Measurements from ENCODE around the gene NECAB2. TPM values are rescaled to one million over a fixed set of nuclear protein-coding genes. Genes with fewer than 3 reads are reported as not detected.

Gene NECAB2
- total RNA-seq, 1 donor = 0.72 TPM

- H3K4me2 ChIP-seq (ENCODE audit: insufficient read depth, low read length) = no peak overlapping the region
- H2AFZ ChIP-seq (ENCODE audit: low read length) = no peak overlapping the region
- no peak for TF ChIP-seq CTCF (IDR thresholded peaks at IDR 0.05; ENCODE audit: extremely low read depth, low read depth, low read length)
- H3K9me3 ChIP-seq (ENCODE audit: low read depth, low read length) = no peaks in the 10 kb centered on the region
- H3K27me3 ChIP-seq (ENCODE audit: insufficient read depth, low read length) = no peaks in the 10 kb centered on the region
- DNase-seq (ENCODE audit: insufficient read length, low spot score, missing footprints) = peak; percentile 69
- peaks cover 37% of the 10 kb centered on the region for H3K4me1 ChIP-seq (ENCODE audit: insufficient read depth, low read length)
- no peaks in the 10 kb centered on the region for H3K79me2 ChIP-seq (ENCODE audit: insufficient read depth, low read length)
- no peaks in the 10 kb centered on the region for H3K36me3 ChIP-seq (ENCODE audit: insufficient read depth, low read length)
- H3K27ac ChIP-seq (ENCODE audit: low read depth, low read length) = no peak overlapping the region
- H3K4me3 ChIP-seq (ENCODE audit: insufficient read depth, low read length) = no peak overlapping the region
- peaks cover 4% of the 10 kb centered on the region for H4K20me1 ChIP-seq (ENCODE audit: insufficient read depth, low read length)
Measured at GRCh38 chr16:83931556-83931955, 36.5 kb upstream of the NECAB2 start.

- H2AFZ ChIP-seq (ENCODE audit: low read length) = no peak overlapping the region
- no peak for TF ChIP-seq CTCF (IDR thresholded peaks at IDR 0.05; ENCODE audit: extremely low read depth, low read depth, low read length)
- H3K4me2 ChIP-seq (ENCODE audit: insufficient read depth, low read length) = no peak overlapping the region
- no peaks in the 10 kb centered on the region for H3K79me2 ChIP-seq (ENCODE audit: insufficient read depth, low read length)
- H3K4me1 ChIP-seq (ENCODE audit: insufficient read depth, low read length) = peaks cover 30% of the 10 kb centered on the region
- peak; percentile 42 for DNase-seq (ENCODE audit: insufficient read length, low spot score, missing footprints)
- H3K27me3 ChIP-seq (ENCODE audit: insufficient read depth, low read length) = no peaks in the 10 kb centered on the region
- H3K4me3 ChIP-seq (ENCODE audit: insufficient read depth, low read length) = no peak overlapping the region
- no peaks in the 10 kb centered on the region for H3K36me3 ChIP-seq (ENCODE audit: insufficient read depth, low read length)
- no peak overlapping the region for H3K27ac ChIP-seq (ENCODE audit: low read depth, low read length)
- H3K9me3 ChIP-seq (ENCODE audit: low read depth, low read length) = no peaks in the 10 kb centered on the region
- H4K20me1 ChIP-seq (ENCODE audit: insufficient read depth, low read length) = peaks cover 4% of the 10 kb centered on the region
Measured at GRCh38 chr16:83932304-83932703, 35.7 kb upstream of the NECAB2 start.

GRCh38 chr16:83932955-83933673, 34.9 kb upstream of the NECAB2 start:
- Histone ChIP-seq H2AFZ (ENCODE audit: low read length) (no peak overlapping the region), H3K4me2 (ENCODE audit: insufficient read depth, low read length) (peak overlapping the region; percentile 60)
- no peak for TF ChIP-seq CTCF (IDR thresholded peaks at IDR 0.05; ENCODE audit: extremely low read depth, low read depth, low read length)

GRCh38 chr16:83933885-83934683, 34.0 kb upstream of the NECAB2 start:
- Histone ChIP-seq H2AFZ (ENCODE audit: low read length) (peak overlapping the region; percentile 38), H3K9me3 (ENCODE audit: low read depth, low read length) (no peaks in the 10 kb centered on the region), H4K20me1 (ENCODE audit: insufficient read depth, low read length) (no peaks in the 10 kb centered on the region), H3K36me3 (ENCODE audit: insufficient read depth, low read length) (no peaks in the 10 kb centered on the region), H3K79me2 (ENCODE audit: insufficient read depth, low read length) (no peaks in the 10 kb centered on the region), H3K27me3 (ENCODE audit: insufficient read depth, low read length) (no peaks in the 10 kb centered on the region), H3K4me1 (ENCODE audit: insufficient read depth, low read length) (peaks cover 15% of the 10 kb centered on the region), H3K4me3 (ENCODE audit: insufficient read depth, low read length) (peak overlapping the region; percentile 36), H3K27ac (ENCODE audit: low read depth, low read length) (peak overlapping the region; percentile 9), H3K4me2 (ENCODE audit: insufficient read depth, low read length) (peak overlapping the region; percentile 60)
- no peak for TF ChIP-seq CTCF (IDR thresholded peaks at IDR 0.05; ENCODE audit: extremely low read depth, low read depth, low read length)
- peak; percentile 96 for DNase-seq (ENCODE audit: insufficient read length, low spot score, missing footprints)

More at GRCh38 chr16:83932955-83933673, 34.9 kb upstream of the NECAB2 start:
- Histone ChIP-seq H3K36me3 (ENCODE audit: insufficient read depth, low read length) (no peaks in the 10 kb centered on the region), H4K20me1 (ENCODE audit: insufficient read depth, low read length) (peaks cover 4% of the 10 kb centered on the region), H3K4me1 (ENCODE audit: insufficient read depth, low read length) (peaks cover 22% of the 10 kb centered on the region), H3K9me3 (ENCODE audit: low read depth, low read length) (no peaks in the 10 kb centered on the region), H3K4me3 (ENCODE audit: insufficient read depth, low read length) (no peak overlapping the region), H3K27ac (ENCODE audit: low read depth, low read length) (no peak overlapping the region), H3K27me3 (ENCODE audit: insufficient read depth, low read length) (no peaks in the 10 kb centered on the region), H3K79me2 (ENCODE audit: insufficient read depth, low read length) (no peaks in the 10 kb centered on the region)
- DNase-seq (ENCODE audit: insufficient read length, low spot score, missing footprints) = peak; percentile 94

Measured in osteoblast (primary cell).